H1 (cell line): Measurements from ENCODE around the gene PWP1. TPM values are rescaled to one million over a fixed set of nuclear protein-coding genes. Genes with fewer than 3 reads are reported as not detected.

Experiments used
- RXRA ChIP-seq: IDR thresholded peaks from 2 replicates; pipeline ENCODE4 v1.6.1; 2011; ENCODE audit warnings: low read depth, mild to moderate bottlenecking, low read length, moderate library complexity; ENCODE audit not compliant: insufficient read depth
- polyA plus RNA-seq, 7 experiments: library from polyadenylated mRNA; depleted of rRNA in 3 of 7; stranded (reverse) in 5 of 7; unstranded in 2 of 7; fragments of >200 nt in 5 of 7; fragments of 200-250 nt in 2 of 7; gene quantifications; 1 replicate in 5 of 7; 2 replicates in 1 of 7; 4 replicates in 1 of 7; pipeline versions ENCODE4 v1.2.1 to v1.2.3, GENCODE V29; 2011 to 2013; ENCODE audit warnings: missing spikeins in 2 of 7, mixed read lengths in 2 of 7
- total RNA-seq: library from RNA; stranded (reverse); fragmentation: NEBNext Ultra II Directional; extraction: Animal tissue kit (Norgen Biotek cat#: 25700); gene quantifications from 2 replicates; pipeline ENCODE4 v1.2.1, GENCODE V29; 2021

The PWP1 gene
- total and polyA plus RNA-seq, 2 of the 8 experiments (the other 6 are each of a cell fraction or from before 2014, with no cell fraction given): 57.8 to 78.5 TPM

DNA sequence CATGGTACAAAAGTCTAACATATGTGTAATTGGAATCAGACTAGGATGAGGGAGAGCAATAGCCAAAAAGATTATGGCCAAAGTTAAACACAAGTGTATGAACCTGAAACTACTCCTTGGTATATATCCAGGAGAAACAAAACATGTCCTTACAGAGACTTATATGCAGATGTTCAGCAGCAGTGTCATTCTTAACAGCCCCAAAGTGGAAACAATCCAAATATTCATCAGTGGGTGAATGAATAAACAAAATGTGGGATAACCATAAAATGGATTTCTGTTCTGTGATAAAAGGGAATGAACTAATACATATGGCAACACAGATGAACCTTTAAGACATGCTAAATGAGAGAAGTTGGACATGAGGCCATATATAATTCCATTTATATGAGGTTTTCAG is 30.2 kb downstream of the PWP1 start (continued):
- no peak for TF ChIP-seq RXRA
- TF ChIP-seq, all 59 proteins: peak for 0
